Stimulated activated CD8-positive, alpha-beta memory T cell treated with anti-CD3 and anti-CD28 coated beads, Interleukin-4, amount 100 ng/mL, for 24 hours (primary cell): ENCODE measurements around the gene SNRPN.
"Not testable (repeated sequence)": the region's sequence is repeated elsewhere in the genome, so short reads cannot be mapped to it uniquely, and the experiment has no call there.

Experiments used
- DNase-seq: peaks from one replicate; pipeline ENCODE4 v3.0.0-alpha.2; 2020; ENCODE audit warnings: low read depth

Gene SNRPN

GRCh38 chr15:24971052-24971451, 16.3 kb downstream of the SNRPN start:
- no peak for DNase-seq

DNA sequence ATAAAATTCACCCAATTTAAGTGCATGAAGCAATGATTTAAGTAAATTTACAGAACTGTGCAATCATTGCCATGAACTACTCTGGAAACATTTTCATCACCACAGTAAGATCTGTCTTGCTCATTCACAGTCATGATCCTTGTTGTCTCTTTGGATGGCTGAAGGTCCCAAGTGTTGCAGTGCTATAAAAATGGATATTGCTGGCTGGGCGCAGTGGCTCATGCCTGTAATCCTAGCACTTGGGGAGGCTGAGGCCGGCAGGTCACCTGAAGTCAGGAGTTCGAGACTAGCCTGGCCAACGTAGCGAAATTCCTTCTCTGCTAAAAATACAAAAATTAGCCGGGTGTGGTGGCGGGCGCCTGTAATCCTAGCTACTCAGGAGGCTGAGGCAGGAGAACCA, 17.0 kb downstream of the SNRPN start:
- no peak for DNase-seq

DNA sequence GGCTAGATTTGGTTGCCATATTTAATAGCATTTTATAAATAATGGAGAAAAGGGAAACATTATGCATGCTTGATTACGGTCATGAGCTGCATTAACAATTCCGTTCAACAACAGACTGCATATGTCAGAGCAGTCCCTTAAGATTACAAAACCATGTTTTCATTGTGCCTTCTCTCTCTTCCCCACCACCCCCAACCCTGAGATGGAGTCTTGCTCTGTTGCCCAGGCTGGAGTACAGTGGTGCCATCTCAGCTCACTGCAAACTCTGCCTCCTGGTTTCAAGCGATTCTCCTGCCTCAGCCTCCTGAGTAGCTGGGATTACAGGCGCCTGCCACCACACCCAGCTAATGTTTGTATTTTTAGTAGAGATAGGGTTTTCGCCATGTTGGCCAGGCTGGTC, 17.9 kb downstream of the SNRPN start:
- DNase-seq = not testable (repeated sequence)

DNA sequence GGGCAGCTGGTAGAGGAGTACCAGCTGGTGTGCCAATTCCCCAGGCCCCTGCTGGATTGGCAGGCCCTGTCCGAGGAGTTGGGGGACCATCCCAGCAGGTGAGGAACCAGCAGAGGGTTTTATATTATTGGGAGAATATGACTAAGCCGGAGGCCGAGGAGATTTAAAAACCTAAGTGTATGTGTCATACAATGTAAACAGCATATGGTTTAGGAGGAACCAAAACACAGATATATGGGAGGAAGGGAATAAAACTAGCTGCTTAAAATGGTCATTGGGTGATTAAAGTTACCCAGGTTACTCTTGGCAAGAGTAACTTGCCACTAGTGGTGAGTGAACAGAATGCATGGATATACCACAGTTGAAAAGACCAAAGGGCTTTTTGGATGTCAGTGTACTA, 22.1 kb downstream of the SNRPN start:
- DNase-seq = no peak

DNA sequence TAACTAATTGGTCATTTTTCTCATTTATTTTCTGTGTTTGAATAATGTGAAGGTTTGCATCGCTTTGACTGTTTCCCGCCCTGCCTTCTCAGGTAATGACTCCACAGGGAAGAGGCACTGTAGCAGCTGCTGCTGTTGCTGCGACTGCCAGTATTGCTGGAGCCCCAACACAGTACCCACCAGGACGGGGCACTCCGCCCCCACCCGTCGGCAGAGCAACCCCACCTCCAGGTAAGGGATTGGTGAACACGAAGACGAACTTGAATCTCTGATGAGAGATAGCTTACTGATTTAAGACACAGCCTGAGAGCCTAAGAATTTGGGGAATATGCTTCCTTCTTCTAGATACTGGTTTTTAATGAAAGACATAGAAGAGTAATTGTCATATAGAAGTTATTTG, 22.9 kb downstream of the SNRPN start:
- DNase-seq = no peak

DNA sequence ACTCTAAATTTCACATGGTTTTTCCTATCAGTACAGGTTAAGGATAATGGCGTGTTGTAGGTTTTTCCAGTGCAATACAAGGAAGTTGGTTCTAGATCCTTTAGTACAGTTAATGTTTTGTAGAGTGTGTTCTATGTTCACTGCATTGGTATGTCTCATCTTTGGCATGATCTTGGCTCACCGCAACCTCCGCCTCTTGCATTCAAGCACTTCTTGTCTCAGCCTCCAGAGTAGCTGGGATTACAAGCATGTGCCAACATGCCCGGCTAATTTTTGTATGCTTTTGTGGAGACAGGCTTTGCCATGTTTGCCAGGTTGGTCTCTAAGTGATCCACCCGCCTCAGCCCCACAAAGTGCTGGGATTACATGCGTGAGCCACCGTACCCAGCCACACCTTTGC, 30.4 kb downstream of the SNRPN start:
- DNase-seq = no peak

DNA sequence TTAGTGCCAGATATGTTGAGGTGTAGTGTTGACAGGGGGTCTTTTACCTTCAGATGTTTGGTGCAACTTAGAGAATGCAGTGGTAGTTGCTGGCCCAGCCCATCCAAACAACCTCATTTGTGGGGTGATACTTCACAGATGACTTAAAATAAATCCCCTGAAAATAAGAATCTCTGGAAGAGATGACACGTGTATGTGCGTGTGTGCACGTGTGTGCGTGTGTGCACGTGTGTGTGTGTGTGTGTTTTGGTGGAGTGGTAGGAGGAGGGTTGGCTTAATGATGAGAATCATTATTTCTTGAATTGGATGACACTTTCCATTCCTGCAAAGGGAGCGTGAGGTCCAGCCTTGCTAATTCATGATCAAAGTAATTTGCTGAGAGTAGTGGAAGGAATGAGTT, 31.9 kb downstream of the SNRPN start:
- no peak for DNase-seq

DNA sequence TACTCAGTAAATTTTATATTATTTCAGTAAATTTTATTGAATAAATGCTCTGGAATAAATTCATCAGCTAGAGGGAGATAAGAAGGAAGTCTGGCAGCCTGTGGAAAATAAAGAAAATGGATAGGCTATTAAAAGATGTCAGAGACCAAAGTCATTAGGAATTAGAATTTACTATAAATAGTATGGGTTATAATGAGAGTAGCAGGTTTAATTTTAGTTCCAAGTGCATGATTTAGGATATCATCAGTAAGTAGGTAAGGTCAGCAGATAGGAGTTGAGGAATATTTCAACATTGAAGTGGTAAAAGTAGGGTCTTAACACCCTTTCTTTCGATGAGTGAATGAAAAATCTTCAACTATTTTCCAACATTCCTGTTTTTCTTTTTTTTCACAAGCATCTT, 64.6 kb downstream of the SNRPN start:
- no peak for DNase-seq

DNA sequence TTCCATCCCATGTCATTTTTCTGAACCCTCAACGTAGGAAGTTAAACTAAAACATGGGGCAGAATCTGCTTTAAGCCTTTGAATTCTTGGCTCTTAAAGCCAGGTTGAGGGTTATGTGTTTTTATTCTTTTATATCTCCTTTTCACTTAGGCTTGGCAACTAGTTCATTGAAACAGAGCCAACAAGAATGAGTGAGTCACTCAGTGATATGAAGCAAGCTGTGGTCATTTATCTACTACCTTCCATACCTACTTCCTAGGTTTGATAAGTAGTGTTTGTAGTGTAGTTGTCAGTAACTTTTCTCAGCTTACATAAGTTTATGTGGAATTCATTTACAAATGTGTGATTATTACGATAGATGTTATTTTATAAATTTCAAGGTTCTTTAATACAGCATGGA, 67.4 kb downstream of the SNRPN start:
- no peak for DNase-seq
